DMS114 treated with DMSO at 0.1 percent for 48 hours (cell line): ENCODE results near the gene COL4A2.
"Not testable (repeated sequence)": the region's sequence is repeated elsewhere in the genome, so short reads cannot be mapped to it uniquely, and the experiment has no call there.

Experiments
- DNase-seq: peaks from one replicate; lab custom pipeline; 2025; ENCODE audit not compliant: unreplicated experiment; lab: John Stamatoyannopoulos, UW

Gene COL4A2

DNA sequence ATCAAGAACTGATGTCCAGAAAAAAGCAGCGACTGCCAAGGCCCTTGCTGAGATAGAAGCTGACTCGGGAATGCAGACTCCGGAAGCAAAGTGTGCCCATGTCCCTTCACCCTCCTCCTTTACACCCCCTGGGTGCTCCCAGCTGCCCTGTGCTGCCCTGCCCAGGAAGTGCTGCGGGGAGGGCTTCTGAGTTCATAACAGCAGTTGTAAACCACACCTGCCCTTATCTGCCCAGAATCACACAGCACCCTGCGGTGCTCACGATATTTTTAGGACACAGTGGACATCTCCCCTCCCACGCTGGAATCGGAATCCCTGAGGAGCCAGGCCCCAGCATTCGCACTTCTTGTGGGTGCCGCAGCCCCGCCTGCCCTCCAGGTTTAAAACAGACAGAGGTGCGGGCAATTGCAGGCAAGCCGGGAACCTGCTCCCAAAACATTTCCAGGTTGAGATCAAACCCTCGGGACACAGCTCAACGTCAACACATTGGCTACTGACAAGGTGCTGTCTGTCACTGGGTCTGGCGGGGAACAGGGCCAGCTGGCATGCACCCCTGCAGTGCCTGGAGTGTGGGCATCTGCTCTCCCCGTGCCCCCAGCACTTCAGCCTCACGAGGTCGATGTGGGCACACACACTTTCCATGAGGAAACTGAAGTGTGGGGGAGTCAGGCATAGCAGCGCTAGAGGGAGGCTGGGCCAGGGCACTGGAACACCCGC, 217.6 kb downstream of the COL4A2 start:
- DNase-seq: no peak

DNA sequence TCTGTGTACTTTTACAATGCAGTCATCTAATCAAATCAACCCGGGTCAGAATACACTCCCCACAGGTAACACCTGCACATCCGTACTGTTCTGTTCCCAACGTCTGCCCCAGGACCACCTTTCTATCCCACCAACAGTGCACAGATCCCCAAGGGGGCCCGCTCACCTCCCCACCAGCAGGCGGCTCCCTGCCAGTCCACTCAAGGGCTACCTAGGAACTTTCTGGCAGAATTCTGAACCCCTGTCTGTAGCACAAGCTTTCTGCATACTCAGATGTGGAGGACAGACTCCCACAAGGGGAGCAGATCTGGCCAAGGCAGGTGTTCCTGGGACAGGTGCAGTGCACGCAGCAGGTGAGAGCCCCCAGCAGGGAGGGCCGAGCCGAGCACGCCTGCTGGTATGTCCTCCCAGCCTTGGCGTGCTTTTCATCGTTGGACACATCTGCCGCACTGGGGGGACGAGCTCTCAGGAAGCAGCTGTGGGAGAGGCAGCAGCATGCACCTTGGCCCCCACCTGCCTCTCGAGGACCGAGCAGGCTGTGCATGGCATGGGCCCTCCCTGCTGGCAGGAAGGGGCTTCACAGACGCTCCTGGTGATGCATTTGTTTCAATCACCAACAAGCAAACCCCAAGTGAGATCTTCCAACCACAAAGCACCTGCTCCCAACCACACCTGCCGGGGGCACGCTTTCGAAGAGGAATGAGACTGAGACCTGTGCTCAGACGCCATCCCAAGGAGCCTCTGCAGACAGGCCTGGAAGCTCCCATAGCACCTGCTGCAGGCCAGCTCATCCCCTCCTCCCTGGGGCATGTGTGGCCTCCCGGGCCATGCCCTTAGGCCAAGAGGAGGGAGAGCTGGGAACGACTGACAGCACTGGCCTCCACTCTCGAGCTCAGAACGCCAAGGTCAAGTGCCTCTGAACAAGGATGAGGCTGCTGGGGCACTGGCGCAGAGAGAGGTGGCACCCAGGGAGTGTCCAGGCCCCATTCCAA, 218.5 kb downstream of the COL4A2 start:
- DNase-seq: no peak

DNA sequence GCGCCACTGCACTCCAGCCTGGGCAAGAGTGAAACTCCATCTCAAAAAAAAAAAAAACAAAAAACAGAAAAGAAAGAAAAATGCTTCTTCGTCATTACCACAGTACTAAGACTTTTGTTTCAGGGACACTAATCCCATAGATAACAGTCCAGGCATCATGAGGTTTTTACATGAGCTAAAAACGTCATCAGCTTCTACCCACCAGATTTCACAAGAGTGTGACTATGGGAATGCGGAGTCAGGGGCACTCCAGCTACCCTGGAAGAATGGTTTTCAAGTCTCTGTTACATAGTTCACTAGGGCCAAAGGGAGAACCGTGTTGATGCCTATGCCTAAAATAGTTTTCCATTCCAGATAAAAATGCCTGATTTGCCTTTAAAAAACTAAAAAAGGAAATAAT, 221.3 kb downstream of the COL4A2 start:
- no peak for DNase-seq

DNA sequence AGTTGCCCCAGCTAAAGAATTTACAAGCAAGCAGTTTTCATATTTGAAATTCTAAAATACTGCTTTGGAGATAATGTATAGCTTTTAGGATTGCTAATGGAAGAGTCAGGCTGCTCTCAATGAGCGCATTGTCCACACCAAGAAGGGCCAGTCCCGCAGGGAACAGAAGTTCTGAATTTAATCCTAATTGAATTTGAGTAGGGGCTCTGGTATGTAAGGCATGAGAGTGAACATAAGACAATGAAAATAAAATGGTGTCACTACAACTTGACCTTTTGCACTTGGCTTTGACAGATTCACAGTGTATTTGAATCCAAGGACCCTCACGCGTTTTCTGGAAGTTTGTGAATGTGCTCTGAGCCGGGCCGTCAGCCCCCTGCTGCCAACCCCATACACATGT, 221.8 kb downstream of the COL4A2 start:
- DNase-seq: no peak

DNA sequence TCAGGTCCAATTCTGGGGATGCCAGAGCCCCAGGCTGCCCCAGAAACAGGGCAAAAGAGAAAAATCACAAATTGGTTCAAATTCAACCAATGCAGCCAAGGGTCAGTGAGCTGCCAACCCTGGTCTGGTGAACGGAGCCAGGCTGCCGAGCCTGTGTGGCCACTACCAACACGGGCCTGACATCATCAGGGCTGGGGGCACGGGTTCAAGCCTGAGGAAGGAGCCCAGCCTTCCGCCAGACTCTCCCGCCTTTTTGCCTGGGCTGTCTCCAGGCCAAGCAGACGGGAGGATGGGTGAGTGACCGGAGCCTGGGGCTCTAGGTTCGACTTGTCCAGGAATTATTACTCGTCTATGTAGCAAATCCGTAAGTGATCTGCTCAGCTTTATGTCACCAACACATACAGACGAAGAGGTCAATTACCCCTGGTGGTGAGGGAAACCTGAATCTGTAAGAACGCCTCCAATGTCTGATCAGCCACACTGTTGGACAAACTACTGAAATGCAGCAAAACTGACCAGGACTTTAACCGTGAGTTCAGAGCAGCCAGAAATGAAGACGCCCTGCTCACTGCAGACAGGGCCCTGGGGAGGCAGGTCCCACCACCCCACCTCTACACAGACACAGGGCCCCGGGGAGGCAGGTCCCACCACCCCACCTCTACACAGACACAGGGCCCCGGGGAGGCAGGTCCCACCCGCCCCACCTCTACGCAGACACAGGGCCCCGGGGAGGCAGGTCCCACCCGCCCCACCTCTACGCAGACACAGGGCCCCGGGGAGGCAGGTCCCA, 222.6 kb downstream of the COL4A2 start:
- DNase-seq: no peak

DNA sequence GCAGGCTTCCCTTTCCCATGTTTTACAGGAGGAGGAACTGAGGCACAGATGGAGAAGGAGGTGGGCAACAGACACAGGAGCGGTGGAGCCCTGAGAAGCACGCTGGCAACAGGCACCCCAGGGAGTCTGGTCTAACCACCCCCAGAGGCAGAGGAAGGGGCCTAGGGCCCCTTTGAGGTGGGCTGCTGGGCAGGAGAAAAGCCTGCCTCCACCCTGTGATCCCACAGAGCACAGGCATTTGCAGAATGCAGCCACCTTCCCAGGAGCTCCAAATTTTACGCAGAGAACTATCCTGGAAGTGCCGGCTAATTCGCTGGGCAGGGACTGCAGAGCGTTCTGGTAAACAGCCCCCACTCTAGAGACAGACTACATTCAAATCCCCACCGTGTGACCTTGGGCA, 224.0 kb downstream of the COL4A2 start:
- no peak for DNase-seq

DNA sequence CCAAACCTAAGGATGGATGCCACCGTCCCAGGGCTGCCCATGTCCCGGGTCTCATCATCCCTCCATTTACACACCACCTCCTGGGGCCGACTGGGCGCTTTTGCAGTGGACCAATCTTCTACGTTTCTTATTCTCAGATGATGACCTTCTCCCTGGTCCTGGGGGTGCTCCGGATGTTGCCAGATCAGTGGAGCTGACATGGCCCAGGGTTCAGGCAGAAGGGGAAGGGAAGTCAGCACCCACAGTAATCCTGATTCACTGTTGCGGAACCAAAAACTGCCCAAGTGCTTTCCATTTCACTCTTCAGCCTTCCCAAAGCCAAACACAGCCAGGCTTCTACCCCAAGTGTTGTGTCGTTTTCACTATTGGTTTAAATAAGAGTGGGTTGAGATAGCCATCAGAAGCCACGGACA, 224.6 kb downstream of the COL4A2 start:
- DNase-seq: no peak

DNA sequence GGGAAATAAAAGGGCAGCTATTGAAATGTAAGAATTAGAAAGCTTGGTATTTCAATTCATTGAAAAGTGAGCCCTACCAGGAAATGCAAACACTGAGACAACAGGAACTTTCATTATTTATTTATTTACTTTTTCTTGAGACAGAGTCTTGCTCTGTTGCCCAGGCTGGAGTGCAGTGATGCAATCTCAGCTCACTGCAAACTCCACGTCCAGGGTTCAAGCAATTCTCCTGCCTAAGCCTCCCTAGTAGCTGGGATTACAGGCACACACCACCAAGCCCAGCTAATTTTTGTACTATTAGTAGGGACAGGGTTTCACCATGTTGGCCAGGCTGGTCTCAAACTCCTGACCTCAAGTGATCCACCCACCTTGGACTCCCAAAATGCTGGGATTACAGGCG, 225.2 kb downstream of the COL4A2 start:
- not testable (repeated sequence) for DNase-seq

DNA sequence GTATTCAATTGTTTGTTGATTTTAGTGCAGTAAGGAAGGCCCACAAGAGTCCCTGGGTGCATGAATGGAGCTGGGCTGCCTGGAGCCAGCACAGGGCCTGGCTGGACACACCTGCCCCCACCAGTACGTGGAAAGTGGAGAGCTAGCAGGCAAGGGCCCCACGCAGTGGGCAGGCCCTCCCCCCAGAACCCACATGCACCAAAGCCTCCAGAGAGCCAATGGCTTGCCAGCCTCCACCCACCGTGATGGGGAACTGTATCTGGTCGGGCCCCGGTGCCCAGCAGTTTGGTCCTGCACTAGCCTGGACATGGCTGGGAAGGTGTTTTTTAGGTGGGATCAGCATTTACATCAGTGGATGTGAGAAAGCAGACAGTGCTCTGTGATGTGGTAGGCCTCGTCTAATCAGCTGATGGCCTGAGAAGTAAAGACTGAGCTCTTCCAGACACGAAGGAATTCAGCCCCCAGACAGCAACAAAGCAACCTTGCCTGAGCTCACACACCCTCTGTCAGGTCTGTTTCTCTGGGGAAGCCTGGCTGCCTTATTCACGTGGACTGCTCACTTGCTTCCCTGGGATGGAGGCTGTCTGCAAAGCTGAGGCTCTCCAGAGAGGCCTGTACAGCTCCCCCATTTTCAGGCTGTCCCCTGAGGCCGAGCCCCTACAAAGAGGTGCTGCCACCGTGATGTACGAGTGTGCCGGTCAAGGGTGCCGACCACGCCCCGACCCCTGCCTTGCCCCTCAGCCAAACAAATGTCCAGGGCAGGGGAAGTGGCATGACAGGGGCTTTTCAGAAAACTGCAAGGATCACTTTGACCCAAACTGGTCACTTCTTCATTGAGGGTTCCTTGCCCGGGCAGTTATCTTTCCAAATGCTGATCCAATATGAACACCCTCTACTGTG, 226.9 kb downstream of the COL4A2 start:
- DNase-seq: no peak

DNA sequence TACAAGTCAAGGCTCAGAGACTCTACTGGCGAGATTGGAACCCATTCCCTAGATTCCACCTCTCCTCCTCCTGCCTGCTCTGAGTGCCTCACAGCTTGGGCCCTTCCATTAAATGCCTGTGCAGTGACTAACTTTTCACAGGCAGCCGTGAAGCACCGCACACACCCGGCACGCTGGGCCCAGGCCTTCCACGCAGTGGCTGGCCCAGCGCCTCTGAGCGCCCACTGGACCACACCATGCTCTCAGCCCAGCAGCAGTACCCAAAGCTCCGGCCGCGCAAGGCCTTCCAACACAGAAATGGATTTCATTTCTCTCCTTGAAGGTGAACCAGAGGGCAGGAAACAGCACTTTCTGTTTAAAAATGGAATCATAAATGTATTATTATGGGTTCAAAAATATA, 228.4 kb downstream of the COL4A2 start:
- no peak for DNase-seq

DNA sequence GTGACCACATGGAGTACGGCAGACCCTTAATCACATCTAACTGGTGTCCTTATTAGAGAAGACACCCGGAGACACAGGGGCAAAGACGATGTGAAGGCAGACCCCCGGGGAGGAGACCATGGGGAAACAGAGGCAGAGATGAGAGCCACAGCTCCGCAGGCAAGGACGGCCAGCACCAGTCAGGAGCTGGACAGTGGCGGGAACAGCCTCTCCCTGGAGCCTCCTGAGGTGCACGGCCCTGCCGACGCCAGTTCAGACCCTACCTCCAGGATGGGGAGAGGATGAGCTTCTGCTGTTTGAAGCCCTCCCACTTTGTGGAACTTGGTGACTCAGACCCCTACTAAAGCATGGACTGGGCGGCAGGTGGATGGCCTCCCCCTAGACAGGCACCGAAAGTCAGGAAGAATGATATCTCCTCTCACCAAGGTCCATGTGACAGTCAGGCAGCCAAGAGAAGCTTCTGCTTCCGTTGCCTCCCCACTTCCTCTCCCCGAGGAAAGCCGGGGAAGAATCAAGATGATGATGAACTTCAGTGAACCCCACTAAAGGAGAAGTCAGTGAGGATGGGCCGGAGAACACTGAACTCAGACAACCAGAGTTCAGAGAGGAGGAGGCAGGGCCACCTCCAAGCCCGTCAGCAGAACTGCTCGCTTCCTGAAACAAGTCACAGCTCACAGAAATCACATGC, 229.1 kb downstream of the COL4A2 start:
- no peak for DNase-seq

DNA sequence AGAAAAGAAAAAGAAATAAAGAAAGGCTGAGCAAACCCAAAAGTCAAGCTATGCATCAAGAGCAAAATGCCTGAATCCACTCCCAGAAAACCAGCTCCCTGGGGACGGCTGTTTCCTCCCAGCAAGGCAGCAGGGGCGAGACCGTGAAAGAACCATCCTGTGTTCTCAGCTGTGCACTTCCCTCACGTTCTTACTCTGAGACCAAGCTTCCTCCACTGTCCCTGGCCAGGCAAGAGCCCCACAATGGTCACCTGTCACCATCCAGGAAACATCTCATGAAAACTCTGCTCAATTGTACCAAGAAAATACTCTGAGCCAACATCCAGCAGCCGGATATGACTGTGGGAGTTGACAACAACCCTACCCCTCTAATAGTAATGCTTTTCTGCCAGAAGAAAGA, 231.5 kb downstream of the COL4A2 start:
- DNase-seq: no peak

DNA sequence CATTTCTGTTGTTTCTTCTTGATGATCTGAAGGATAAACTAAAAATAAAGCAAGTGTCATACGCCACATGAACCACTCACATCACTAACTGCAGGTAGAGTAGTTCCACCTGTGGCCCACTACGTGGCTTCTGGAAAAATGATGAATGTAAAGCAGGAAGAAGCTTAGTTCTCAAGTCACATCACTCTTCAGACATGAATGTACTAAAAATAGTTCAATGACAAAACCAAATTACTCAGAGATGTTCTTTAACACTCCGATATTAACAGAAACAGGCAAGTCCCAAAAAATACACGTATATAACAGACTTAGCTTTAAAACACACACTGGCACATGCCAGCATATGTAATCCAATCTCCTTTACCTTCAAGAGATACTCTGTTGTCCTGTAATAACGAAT, 232.8 kb downstream of the COL4A2 start:
- DNase-seq: no peak

DNA sequence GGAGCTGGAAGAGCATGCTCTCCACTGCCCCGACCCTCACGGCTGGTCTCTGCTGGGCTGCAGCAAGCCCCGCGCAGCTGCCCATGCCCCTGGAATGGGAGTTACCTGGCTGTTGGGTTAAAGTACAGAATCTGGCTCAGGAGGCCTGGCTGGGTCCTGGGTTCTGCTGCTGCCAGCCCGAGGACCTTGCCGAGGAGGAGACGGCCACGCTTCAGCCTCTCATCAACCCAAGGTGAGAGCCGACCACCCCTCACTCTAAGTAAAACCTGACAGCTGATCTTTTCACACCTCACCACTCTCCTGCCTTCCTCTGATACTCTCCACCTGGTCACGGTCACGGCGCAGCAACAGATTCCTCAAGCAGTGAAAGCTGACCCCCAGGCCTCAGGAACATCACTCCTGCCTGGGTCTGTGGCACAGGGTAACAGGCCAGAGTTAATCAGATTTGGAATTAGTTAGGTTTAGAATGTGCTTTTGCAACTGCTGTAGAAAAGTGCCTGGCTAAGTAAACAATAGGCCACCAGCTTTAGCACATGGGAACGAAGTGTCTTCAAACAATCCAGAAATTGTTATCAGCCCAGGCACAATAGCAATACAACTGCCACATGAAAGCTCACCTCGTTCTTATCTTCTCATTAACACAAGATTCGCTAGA, 233.9 kb downstream of the COL4A2 start:
- DNase-seq: no peak

DNA sequence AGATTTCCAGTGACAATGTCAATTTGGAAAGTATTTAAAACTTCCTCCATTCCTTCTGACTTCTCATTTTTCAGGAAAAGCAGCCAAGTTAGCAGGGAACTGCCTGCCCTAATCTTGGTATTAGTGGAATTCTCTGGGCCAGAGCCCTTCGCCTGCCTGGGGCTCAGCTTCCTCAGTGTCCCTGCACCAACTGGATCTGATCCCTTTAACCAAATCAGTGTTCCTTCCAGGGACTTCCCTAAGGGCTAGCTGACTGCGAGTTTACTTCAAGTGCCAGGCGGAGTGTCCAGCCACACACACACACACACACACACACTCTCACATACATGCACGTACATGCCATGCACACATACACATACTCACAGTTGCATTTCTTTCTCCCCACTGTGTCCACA, 234.4 kb downstream of the COL4A2 start:
- DNase-seq: no peak

DNA sequence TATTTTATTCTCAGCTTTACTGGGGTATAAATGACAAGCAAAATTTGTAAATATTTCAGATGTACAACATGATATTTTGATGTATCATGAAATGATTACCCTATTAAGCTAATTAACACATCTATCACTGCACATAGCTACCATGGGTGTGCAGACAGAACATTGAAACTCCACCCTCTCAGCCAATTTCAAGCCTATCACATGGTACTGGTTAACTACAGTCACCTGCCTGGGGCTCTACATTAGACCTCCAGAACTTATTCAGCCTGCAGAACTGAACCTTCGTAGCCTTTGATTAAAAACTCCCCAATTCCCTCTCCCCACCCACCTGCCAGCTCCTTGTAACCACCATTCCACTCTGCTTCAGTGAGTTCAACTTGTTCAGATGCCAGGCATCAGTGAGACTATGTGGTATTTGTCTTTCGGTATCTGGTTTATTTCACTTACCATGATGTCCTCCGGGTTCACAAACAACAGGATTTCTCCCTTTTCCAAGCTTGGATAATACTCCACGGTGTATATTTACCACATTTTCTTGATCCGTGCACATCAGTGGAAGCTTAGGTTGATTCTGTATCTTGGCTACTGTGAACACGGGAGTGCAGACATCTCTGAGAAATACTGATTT, 235.2 kb downstream of the COL4A2 start:
- DNase-seq: no peak

DNA sequence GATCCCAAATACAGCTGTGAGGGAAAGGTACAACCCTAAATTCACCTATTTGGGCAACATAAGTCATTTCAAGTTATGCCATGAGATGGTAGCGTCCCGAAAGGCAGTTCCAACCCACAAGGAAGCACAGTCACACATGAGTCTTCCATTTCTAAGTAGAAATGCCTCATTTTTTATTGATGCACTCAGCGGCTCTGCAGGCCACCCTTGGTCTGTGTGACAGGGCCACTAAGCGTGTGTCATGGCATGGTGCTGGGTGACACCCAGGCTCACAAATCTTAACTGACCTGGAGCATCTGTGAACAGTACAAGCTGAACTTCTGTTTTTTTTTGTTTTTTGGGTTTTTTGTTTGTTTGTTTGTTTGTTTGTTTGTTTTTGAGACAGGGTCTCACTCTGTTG, 239.3 kb downstream of the COL4A2 start:
- DNase-seq: no peak

DNA sequence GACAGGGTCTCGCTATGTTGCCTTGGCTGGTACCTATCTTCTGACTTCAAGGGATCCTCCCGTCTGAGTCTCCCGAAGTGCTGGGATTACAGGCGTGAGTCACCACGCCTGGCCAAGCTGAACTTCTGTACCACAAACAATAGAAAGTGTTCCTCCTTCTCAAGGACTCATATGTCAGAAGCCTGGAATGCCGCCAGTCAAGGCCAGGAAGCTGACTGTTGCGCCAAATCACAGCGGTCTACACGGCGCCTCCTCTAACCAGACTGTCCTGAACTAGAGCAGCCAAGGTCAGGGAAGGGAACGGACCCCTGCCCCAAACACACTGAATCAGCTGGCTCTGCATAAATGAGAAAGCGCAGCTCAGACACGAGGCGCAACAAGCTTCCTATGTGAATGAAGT, 239.8 kb downstream of the COL4A2 start:
- DNase-seq: no peak
